ENCODE data around the gene MFAP3. TPM values are rescaled to one million over a fixed set of nuclear protein-coding genes. Genes with fewer than 3 reads are reported as not detected.

Gene MFAP3
- total and polyA plus RNA-seq, 5 donors from 2014 or later: 3.4 to 15.2 (median 6.4) TPM

Other genes with a start within 250 kb of the MFAP3 start
- 23.7 TPM for gene FAM114A2, start 57 bp upstream of the MFAP3 start, total RNA-seq
- gene FAM114A2, start 57 bp upstream of the MFAP3 start, polyA plus RNA-seq: 10 to 100 TPM; 19.1 to 26.6 (median 21.2) TPM
- gene GALNT10, start 151.8 kb downstream of the MFAP3 start, total RNA-seq: 43.4 TPM
- gene GALNT10, start 151.8 kb downstream of the MFAP3 start, polyA plus RNA-seq: 10 to 100 TPM in 3 of 4 donors, 1 to 10 TPM in 1; 8.4 to 18.2 (median 13.0) TPM

All from CD4-positive, CD25-positive, alpha-beta regulatory T cell (primary cell).